ENCODE measurements around the gene SLC13A3. TPM values are rescaled to one million over a fixed set of nuclear protein-coding genes. Genes with fewer than 3 reads are reported as not detected.

SLC13A3 gene
- total and polyA plus RNA-seq, 2 of the 4 experiments (the other 2 are of a cell fraction) = 2.5 to 4.2 TPM

GRCh38 chr20:46509523-46509922 lies 141.7 kb downstream of the SLC13A3 start:
- Histone ChIP-seq H2BK20ac (ENCODE audit: low read depth, low read length) (no peak overlapping the region), H3K23ac (ENCODE audit: low read depth, low read length) (no peak overlapping the region), H2AFZ (replicated peaks; ENCODE audit: low read length, poor library complexity) (no peak overlapping the region), H3K4me3 (ENCODE audit: insufficient read depth, low read depth, low read length) (no peak overlapping the region), H3K4me1 (ENCODE audit: control insufficient read depth, insufficient read depth, low read length) (no peaks in the 10 kb centered on the region), H2BK120ac (ENCODE audit: low read depth, low read length) (no peak overlapping the region), H3K4me2 (ENCODE audit: low read depth, low read length) (no peak overlapping the region), H2BK5ac (ENCODE audit: low read depth, low read length, poor library complexity, severe bottlenecking) (no peak overlapping the region), H4K20me1 (ENCODE audit: insufficient read depth, low read length) (no peaks in the 10 kb centered on the region), H2BK15ac (ENCODE audit: low read depth, low read length) (no peak overlapping the region), H3K27ac (ENCODE audit: insufficient read depth, low read length) (no peak overlapping the region), H3K9me3 (ENCODE audit: control insufficient read depth, insufficient read depth, low read length) (no peaks in the 10 kb centered on the region), H3K18ac (ENCODE audit: low read depth, low read length) (no peak overlapping the region), H3K79me1 (ENCODE audit: low read depth in 1 of 2, low read length in 2 of 2) (0 out of 4 replicates have a peak, but pooled peaks cover 0 to 3% of the 10 kb centered on the region in 2 experiments), H3K9me1 (ENCODE audit: insufficient read depth, low read length) (no peaks in the 10 kb centered on the region), H4K91ac (ENCODE audit: insufficient read depth, low read depth, low read length) (no peak overlapping the region), H3K14ac (replicated peaks; ENCODE audit: low read depth, low read length) (no peak overlapping the region), H4K5ac (ENCODE audit: low read depth, low read length) (no peak overlapping the region), H2AK5ac (ENCODE audit: low read depth, low read length) (no peak overlapping the region), H3K36me3 (ENCODE audit: control insufficient read depth, insufficient read depth, low read length) (no peaks in the 10 kb centered on the region), H2AK9ac (replicated peaks; ENCODE audit: low read depth, low read length, poor library complexity) (no peak overlapping the region), H3K4ac (ENCODE audit: low read depth, low read length) (no peak overlapping the region), H3K27me3 (ENCODE audit: control insufficient read depth, insufficient read depth, low read length) (no peaks in the 10 kb centered on the region; the same call in 1 of the 2 replicates), H3K9ac (ENCODE audit: low read depth, low read length) (no peak overlapping the region), H4K8ac (ENCODE audit: low read depth in 2 of 2, low read length in 2 of 2) (no peak overlapping the region), H3K56ac (ENCODE audit: extremely low read depth, insufficient read depth, low read length) (no peak overlapping the region)
- ChIA-PET POLR2A (ENCODE audit: unreplicated experiment) (no interaction called here), CTCF (no interaction called here)
- no CpG with 5 or more reads among the region's 2 CpGs for WGBS, 2 experiments (ENCODE audit: extremely low coverage in 2 of 2, insufficient read length in 1 of 2)
- DNase-seq (no peak), ATAC-seq (ENCODE audit: low read depth) (no peak)
- TF ChIP-seq RCOR1 (IDR thresholded peaks at IDR 0.05; ENCODE audit: insufficient replicate concordance, low read length) (no peak), USF2 (IDR thresholded peaks at IDR 0.05; ENCODE audit: low read depth, low read length) (no peak), CHD1 (IDR thresholded peaks at IDR 0.05; ENCODE audit: low read depth, low read length) (no peak)
- intact Hi-C loops (cut with micrococcal nuclease) (no loop called here), dilution Hi-C loops (cut with HindIII; ENCODE audit: low sequenced_read_pairs, unreplicated experiment) (no loop called here), in situ Hi-C loops (cut with MboI; ENCODE audit: low sequenced_read_pairs) (no loop called here)
- no TSS peak for BruUV-seq (replicated peaks)

Other genes with a start within 250 kb of the SLC13A3 start
- 45.0 and 52.7 TPM in 2 replicates for gene ELMO2, start 244.8 kb downstream of the SLC13A3 start, total RNA-seq (2012; rRNA removed)
- gene ELMO2, start 244.8 kb downstream of the SLC13A3 start, polyA plus RNA-seq (2012; rRNA removed) = 26.7 and 29.2 TPM in 2 replicates
- gene ZNF334, start 137.9 kb downstream of the SLC13A3 start, total RNA-seq (2012; rRNA removed) = 1.1 and 1.4 TPM in 2 replicates
- gene ZNF334, start 137.9 kb downstream of the SLC13A3 start, polyA plus RNA-seq (2012; rRNA removed) = 1.5 and 2.1 TPM in 2 replicates
- not detected in 2 replicates for gene OCSTAMP, start 100.8 kb downstream of the SLC13A3 start, total RNA-seq (2012; rRNA removed)
- not detected in 2 replicates for gene OCSTAMP, start 100.8 kb downstream of the SLC13A3 start, polyA plus RNA-seq (2012; rRNA removed)
- gene TP53RK, start 38.0 kb upstream of the SLC13A3 start, total RNA-seq (2012; rRNA removed) = 10.6 and 16.1 TPM in 2 replicates
- 8.7 and 9.0 TPM in 2 replicates for gene TP53RK, start 38.0 kb upstream of the SLC13A3 start, polyA plus RNA-seq (2012; rRNA removed)
- 14.7 and 15.2 TPM in 2 replicates for gene SLC2A10, start 58.2 kb upstream of the SLC13A3 start, total RNA-seq (2012; rRNA removed)
- 22.0 TPM in 2 replicates for gene SLC2A10, start 58.2 kb upstream of the SLC13A3 start, polyA plus RNA-seq (2012; rRNA removed)
- 2.3 and 2.5 TPM in 2 replicates for gene EYA2, start 243.4 kb upstream of the SLC13A3 start, total RNA-seq (2012; rRNA removed)
- gene EYA2, start 243.4 kb upstream of the SLC13A3 start, polyA plus RNA-seq (2012; rRNA removed) = 5.0 and 5.4 TPM in 2 replicates